GM13976 (cell line): ENCODE results near the gene SIDT2.

ENCODE experiments used
- DNase-seq: peaks from one replicate; pipeline ENCODE4 v3.0.0; 2012; ENCODE audit warnings: low spot score
- CTCF ChIP-seq: IDR thresholded peaks from 2 replicates; pipeline ENCODE4 v1.5.1; 2012; ENCODE audit warnings: borderline replicate concordance, mild to moderate bottlenecking; ENCODE audit not compliant: insufficient read depth; ENCODE audit errors: extremely low read depth, missing control alignments, control extremely low read depth
- in situ Hi-C: fragments of 300-500 bp; cut with MboI; formaldehyde crosslinking; loops from one replicate; pipeline ENCODE4 v1.12.0; 2022; ENCODE audit warnings: low sequenced_read_pairs, mixed read lengths, inconsistent platforms; ENCODE audit not compliant: unreplicated experiment

Gene SIDT2

DNA sequence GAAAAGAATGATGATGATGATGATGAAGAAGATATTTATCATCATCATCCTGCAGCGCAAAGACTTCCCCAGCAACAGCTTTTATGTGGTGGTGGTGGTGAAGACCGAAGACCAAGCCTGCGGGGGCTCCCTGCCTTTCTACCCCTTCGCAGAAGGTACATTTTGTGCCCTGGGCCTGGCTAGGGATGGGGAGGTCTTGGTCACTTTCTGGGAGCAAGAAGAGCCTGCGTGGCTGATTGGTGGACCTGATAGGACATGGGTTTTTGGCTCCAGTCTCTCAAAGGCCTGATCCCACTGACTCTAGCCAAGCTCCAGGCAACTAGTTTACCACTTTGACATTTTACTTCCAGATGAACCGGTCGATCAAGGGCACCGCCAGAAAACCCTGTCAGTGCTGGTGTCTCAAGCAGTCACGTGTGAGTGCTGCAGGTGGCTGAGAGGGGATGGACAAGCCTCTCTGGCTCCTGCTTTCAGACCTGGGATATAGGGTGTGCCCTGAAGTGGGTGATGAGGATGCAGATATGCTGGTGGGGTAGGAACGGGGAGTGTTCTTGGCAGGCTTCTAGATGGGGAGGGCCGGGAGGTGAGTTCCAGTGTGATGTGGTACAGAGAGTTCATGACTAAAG lies 5.3 kb downstream of the SIDT2 start:
- DNase-seq = no peak
- in situ Hi-C loops = loop anchor here (5.0 kb wide), 1 partner anchor 43 kb away; no protein-coding TSS in a partner anchor
- TF ChIP-seq CTCF = no peak

- TF ChIP-seq CTCF = no peak
- in situ Hi-C loops = no loop called here
- DNase-seq = peak; percentile 67
Observed at GRCh38 chr11:117185736-117186430, 7.3 kb downstream of the SIDT2 start.

DNA sequence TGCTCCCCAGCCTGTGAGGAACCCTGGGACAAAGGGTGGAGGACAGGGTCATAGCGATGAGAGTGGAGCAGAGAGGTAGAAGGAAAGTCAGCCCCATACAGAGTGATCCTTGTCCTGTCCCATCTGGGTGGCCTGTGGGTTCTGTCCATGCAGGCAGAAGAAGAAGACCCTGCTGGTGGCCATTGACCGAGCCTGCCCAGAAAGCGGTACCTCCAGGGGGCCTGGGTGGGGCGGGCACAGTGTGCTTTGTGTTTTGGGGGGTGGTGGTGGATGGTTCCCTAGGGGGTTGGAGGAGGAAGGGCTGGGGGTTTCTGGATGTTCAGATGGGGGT lies 7.9 kb downstream of the SIDT2 start:
- no peak for DNase-seq
- TF ChIP-seq CTCF = no peak
- in situ Hi-C loops = no loop called here

DNA sequence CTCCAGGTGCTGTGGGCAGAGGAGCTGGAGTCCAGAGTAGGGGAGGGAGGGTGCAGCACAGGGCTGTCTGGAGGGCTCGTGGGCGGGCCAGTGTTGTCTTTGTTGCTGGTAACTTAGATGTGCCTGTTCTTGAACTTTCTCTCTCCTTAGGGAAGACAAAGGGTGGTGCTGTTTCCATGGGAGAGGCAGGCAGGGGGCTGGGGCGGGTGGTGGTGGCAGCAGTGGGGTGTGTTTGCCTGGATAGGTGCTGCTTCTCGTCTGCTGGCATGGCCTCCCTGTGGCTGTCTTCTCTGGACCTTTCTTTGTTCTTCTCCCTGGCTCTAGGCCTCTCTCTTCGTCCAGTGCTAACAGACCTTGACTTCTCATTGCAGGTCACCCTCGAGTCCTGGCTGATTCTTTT lies 8.5 kb downstream of the SIDT2 start:
- no peak for TF ChIP-seq CTCF
- DNase-seq = no peak
- in situ Hi-C loops = no loop called here

DNA sequence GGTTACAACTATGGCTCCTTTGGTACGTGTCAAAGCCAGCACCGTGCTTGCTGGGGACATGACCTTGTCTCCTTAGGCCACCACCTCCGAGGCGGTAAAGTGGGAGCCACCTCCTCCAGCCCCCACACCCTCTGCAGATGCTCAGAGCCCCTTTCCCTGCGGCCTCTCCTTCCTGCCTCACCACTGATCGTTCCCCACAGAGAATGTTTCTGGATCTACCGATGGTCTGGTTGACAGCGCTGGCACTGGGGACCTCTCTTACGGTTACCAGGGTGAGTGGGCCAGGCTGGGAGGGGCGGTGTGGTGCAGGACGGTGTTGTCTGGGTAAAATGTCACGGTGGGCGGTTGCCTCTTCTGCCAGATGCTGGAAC lies 8.9 kb downstream of the SIDT2 start:
- DNase-seq = no peak
- in situ Hi-C loops = no loop called here
- no peak for TF ChIP-seq CTCF

DNA sequence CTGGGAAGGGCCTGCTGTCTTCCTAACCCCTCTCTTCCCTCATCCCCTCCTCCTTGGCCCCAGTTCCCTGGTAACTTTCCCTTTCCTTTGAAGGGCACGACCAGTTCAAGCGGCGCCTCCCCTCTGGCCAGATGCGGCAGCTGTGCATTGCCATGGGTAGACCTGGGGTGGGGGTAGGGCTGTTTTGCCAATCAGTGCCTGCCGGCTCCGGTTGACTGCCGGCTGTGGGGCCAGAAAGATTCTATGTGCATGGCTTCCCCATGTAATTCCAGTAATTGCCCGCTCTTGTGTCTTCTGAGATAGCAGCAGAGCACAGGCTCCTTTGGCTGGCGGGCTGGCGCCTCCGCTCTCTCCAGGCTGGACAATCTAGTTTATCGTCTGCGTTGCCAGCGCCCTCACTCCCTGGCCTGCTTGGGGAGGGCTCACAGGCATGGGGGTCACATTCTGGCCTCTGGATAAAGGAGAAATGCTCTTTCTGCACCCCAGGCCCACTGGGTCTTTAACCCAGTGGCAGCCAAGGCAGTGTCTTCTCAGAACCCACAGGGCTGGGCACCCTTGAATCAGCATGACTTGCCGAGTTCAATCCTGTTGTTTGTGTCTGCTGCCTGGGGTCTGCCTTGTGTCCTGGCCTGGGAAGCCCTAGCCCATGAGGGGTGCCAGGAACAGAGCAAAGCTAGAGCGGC lies 9.4 kb downstream of the SIDT2 start:
- TF ChIP-seq CTCF = no peak
- DNase-seq = no peak
- in situ Hi-C loops = no loop called here
